ENCODE measurements around the gene TBCK.
"Not testable (repeated sequence)": the region's sequence is repeated elsewhere in the genome, so short reads cannot be mapped to it uniquely, and the experiment has no call there.

Gene TBCK

DNA sequence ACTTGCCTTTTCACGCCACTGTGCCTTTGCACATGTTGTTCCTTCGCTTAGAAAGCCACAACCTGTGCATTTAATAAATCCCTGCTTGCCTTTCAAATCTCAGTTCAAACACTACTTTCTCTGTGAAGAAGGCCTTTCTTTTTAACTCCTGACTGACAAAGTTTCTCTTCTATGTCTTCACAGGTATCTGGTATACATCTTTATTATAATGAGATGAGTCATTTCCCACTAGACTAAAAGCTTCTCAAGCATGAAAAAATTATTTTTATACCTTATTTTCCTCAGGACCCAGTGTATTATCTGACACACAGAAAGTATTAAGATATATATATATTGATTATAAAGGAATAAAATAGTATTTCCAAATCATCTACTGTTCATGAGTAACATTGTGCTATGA, 189.9 kb downstream of the TBCK start:
- no peaks in the 10 kb centered on the region for H3K27me3 ChIP-seq

GRCh38 chr4:106119949-106120555, 196.0 kb downstream of the TBCK start:
- not testable (repeated sequence) for H3K27ac ChIP-seq; H3K4me3 ChIP-seq (ENCODE audit: low read depth in 1 of 2, low read length in 1 of 2); H3K27me3 ChIP-seq; H3K9me3 ChIP-seq; H3K4me1 ChIP-seq (ENCODE audit: control insufficient read depth in 1 of 2, insufficient read depth in 1 of 2, low read depth in 1 of 2, low read length in 1 of 2); H3K36me3 ChIP-seq

More for the DNA sequence above, 189.9 kb downstream of the TBCK start:
- Histone ChIP-seq H3K9me3 (no peaks in the 10 kb centered on the region), H3K36me3 (no peaks in the 10 kb centered on the region), H3K27ac (no peak overlapping the region), H3K4me3 (ENCODE audit: low read depth in 1 of 2, low read length in 1 of 2) (no peak overlapping the region), H3K4me1 (ENCODE audit: control insufficient read depth in 1 of 2, insufficient read depth in 1 of 2, low read depth in 1 of 2, low read length in 1 of 2) (no peaks in the 10 kb centered on the region)
- no peak for TF ChIP-seq CTCF (IDR thresholded peaks at IDR 0.05)

DNA sequence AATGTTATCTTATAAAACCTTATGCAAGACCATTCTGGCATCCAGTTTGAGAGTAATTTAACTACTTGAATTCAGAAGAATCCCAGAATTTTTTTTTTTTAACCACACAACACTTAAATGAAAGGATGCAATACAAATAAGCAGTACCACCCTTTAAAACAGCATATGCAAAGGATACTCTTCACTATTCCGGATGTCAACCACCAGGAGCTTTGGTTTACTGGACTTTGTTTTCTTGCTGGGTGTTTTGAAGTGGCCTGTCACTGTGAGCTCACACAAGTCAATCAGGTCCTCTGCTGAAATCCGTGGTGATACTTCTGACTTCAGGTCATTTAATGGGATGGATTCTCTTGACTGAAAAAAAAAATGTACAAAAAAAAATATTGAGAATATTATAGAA, 200.0 kb downstream of the TBCK start:
- H3K27me3 ChIP-seq: no peaks in the 10 kb centered on the region
- no peak for TF ChIP-seq CTCF (IDR thresholded peaks at IDR 0.05)
- peaks cover 4% of the 10 kb centered on the region for H3K9me3 ChIP-seq
- no peak overlapping the region for H3K4me3 ChIP-seq (ENCODE audit: low read depth in 1 of 2, low read length in 1 of 2)
- no peak overlapping the region for H3K27ac ChIP-seq
- H3K36me3 ChIP-seq: peaks cover 14% of the 10 kb centered on the region
- no peaks in the 10 kb centered on the region for H3K4me1 ChIP-seq (ENCODE audit: control insufficient read depth in 1 of 2, insufficient read depth in 1 of 2, low read depth in 1 of 2, low read length in 1 of 2)

GRCh38 chr4:106114270-106114669, 201.7 kb downstream of the TBCK start:
- Histone ChIP-seq H3K27ac (no peak overlapping the region), H3K9me3 (peaks cover 13% of the 10 kb centered on the region), H3K4me1 (ENCODE audit: control insufficient read depth in 1 of 2, insufficient read depth in 1 of 2, low read depth in 1 of 2, low read length in 1 of 2) (no peaks in the 10 kb centered on the region), H3K27me3 (no peaks in the 10 kb centered on the region), H3K36me3 (peaks cover 14% of the 10 kb centered on the region), H3K4me3 (ENCODE audit: low read depth in 1 of 2, low read length in 1 of 2) (no peak overlapping the region)
- no peak for TF ChIP-seq CTCF (IDR thresholded peaks at IDR 0.05)

DNA sequence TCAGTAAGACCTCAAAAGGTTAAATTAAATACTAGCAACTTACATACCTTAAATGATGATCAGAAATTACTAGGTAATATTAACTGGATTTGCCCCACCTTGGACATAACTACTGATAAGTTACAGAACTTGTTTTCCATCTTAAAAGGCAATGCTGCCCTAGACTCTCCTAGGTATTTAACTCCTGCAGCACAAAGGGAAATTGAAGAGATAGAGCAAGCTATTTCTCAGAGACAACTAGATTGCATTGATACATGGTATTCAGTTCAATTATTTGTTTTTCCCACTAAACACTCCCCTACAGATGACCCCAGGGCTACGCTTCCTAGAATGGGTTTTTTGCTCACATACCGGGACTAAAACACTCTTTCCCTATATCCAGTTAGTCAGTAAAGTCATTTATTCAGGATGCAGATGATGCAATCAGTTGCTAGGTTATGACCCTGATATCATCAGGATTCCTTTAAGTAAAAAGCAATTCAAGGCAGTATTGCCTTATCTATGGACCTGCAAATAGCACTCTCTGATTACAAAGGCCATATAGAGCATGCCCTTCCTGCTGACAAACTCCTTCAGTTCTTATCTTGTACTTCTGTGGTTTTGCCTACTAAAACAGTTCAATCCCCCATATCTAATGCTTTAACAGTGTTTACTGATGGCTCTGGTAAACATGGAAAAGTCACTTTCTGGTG, 204.1 kb downstream of the TBCK start:
- H3K27me3 ChIP-seq; H3K27ac ChIP-seq; H3K4me3 ChIP-seq (ENCODE audit: low read depth in 1 of 2, low read length in 1 of 2); H3K4me1 ChIP-seq (ENCODE audit: control insufficient read depth in 1 of 2, insufficient read depth in 1 of 2, low read depth in 1 of 2, low read length in 1 of 2): not testable (repeated sequence)
- Histone ChIP-seq H3K9me3 (peaks cover 13% of the 10 kb centered on the region), H3K36me3 (peaks cover 14% of the 10 kb centered on the region)

- H3K36me3 ChIP-seq: peaks cover 7% of the 10 kb centered on the region
- H3K27ac ChIP-seq: no peak overlapping the region
- H3K9me3 ChIP-seq: peaks cover 13% of the 10 kb centered on the region
- H3K4me3 ChIP-seq (ENCODE audit: low read depth in 1 of 2, low read length in 1 of 2): no peak overlapping the region
- H3K27me3 ChIP-seq: no peaks in the 10 kb centered on the region
- H3K4me1 ChIP-seq (ENCODE audit: control insufficient read depth in 1 of 2, insufficient read depth in 1 of 2, low read depth in 1 of 2, low read length in 1 of 2): no peaks in the 10 kb centered on the region
- TF ChIP-seq CTCF (IDR thresholded peaks at IDR 0.05): no peak
Measured at GRCh38 chr4:106109929-106110328, 206.1 kb downstream of the TBCK start.
